C4-2B (cell line): Measurements from ENCODE around the gene VTCN1.

Experiments
- H3K27ac ChIP-seq: fragments of 450-650 bp; 2 replicates; pipeline ENCODE4 v1.5.1; 2017
- CTCF ChIP-seq: fragments of 450-650 bp; conservative IDR thresholded peaks from 2 replicates; pipeline ENCODE4 v1.5.1; 2017; ENCODE audit warnings: mild to moderate bottlenecking
- ZFX ChIP-seq: fragments of 450-650 bp; IDR thresholded peaks from 2 replicates; pipeline ENCODE4 v1.6.1; 2017

VTCN1 gene

DNA sequence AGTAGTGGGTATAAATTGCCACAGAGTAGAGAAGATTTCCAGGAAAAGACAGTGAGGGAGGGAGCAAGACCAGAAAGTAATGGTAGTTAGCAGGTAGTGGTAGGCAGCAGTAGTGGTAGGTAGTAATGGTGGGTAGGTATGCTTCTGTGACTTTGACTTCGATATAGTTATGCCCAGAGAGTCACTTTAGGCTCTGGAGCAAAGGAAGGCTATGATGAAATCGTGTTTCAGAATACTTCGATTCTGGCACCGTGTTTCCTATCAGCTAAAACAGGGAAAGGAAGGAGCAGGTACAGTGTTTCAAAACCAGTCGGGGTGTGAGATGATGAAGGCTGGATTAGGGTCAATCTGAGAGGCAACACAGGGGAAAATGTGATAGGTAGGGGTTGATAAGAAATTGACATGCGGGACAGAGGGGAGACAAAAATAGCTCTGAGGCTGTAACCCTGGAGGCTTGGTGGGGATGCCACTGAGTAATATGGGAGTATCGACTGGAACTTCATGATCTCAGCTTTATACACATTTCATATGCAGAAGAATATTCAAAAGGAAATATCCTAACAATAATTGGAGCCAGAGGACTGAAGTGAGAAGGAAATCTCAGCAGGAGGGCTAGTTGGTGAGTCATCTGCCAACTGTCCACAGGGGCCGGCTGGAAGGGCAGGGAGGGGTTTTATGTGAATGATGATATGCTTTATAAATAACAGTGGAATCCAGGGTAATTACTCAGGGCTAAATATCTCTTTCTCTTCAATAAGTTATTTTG lies 64.0 kb downstream of the VTCN1 start:
- H3K27ac ChIP-seq = no peak overlapping the region
- no peak for TF ChIP-seq ZFX
- TF ChIP-seq CTCF = no peak

DNA sequence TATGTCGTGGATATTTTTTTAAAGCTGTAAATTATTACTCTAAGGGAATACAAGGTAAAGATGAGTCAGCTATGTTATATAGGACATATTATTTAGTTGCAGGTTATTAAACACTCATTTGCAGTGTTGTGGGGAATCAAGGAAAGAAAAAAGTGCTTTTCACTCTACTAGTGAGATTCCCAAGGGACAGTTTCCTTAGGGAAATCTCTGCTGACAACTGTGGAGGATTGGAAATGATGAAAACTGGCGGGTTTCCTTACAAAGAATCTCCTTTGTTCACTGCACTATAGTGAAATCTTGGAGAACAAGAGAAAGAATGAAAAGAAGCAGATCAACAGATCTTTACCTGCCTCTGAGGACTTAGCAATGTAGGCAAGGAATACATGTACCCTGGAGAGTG lies 64.7 kb downstream of the VTCN1 start:
- no peak overlapping the region for H3K27ac ChIP-seq
- TF ChIP-seq CTCF = no peak
- TF ChIP-seq ZFX = no peak

GRCh38 chr1:117143871-117144270 lies 66.9 kb downstream of the VTCN1 start:
- H3K27ac ChIP-seq = no peak overlapping the region
- TF ChIP-seq ZFX (no peak), CTCF (no peak)

DNA sequence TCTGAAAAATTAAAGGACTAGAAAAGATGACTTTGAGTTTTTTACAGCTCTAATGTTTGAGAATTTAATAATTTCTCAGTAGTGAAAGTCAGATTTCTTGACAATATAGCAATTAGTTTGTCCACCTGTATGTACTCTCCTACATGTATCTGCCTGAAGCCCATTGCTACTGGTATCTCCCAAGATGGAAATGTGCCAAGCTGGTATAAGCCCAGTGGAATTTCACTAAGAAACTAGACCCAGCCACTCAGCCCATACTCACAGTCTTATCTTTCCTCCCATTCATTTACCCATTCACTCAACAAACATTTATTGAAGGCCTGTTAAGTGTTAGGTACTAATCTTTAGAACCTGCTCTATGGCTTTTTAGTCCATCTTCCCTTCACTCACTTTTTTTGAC lies 67.6 kb downstream of the VTCN1 start:
- no peak for TF ChIP-seq CTCF
- H3K27ac ChIP-seq = no peak overlapping the region

DNA sequence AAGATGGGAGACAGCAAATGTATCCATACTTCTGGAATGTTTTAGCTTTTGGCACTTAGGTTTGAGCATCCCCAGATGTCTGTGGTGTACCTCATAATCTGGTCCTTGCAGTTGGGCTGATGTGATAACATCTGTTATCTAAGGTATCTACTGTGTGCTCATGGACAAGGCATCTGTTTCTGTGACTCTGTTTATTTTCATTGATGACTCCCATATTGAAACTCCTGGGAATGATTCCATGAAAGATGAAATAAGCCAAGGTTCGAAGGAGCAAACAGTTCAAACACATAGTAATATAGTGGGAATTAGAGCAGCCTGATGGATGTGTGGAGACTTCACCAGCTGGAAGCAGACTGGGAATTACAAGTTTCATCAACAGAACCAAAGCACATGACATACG lies 68.5 kb downstream of the VTCN1 start:
- H3K27ac ChIP-seq = no peak overlapping the region
- TF ChIP-seq CTCF = no peak
- TF ChIP-seq ZFX = no peak

DNA sequence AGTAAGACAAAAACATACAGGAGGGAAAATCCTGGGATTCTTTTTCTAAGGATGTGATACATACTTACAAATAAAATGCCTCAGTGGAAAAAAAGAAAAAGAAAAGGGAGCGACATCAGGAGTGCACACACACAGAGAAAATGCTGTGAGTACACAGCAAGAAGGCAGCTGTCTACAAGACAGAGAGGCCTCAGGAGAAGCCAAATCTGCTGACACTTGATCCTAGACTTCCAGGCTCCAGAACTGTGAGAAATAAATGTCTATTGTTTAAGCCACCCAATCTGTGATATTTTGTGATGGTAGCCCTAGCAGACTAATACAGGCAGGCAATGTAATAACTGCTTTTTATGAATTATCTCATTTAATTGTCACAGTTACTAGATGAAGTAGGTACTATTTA lies 72.2 kb downstream of the VTCN1 start:
- TF ChIP-seq CTCF (no peak), ZFX (no peak)
- H3K27ac ChIP-seq = no peak overlapping the region

DNA sequence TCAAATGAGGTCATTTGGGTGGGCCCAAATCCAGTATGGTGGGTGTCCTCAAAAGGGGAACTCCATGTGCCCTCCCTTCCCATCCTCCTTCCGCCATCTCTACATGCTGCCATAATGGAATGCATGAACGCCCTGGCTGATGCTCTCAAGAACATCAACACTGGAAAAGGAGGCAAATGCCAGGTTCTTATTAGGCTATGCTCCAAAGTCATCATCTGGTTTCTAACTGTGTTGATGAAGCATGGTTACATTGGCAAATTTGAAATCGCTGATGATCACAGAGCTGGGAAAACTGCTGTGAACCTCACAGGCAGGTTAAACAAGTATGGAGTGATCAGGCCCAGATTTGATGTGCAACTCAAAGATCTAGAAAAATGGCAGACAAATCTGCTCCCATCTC lies 72.6 kb downstream of the VTCN1 start:
- H3K27ac ChIP-seq = no peak overlapping the region

More for the DNA sequence above, 72.6 kb downstream of the VTCN1 start:
- TF ChIP-seq ZFX (no peak), CTCF (no peak)
